DMS114 treated with DMSO at 0.1 percent for 48 hours (cell line): ENCODE data around the gene FBH1.

ENCODE experiments used
- DNase-seq: peaks from one replicate; lab custom pipeline; 2025; ENCODE audit not compliant: unreplicated experiment; lab: John Stamatoyannopoulos, UW

The FBH1 gene

DNA sequence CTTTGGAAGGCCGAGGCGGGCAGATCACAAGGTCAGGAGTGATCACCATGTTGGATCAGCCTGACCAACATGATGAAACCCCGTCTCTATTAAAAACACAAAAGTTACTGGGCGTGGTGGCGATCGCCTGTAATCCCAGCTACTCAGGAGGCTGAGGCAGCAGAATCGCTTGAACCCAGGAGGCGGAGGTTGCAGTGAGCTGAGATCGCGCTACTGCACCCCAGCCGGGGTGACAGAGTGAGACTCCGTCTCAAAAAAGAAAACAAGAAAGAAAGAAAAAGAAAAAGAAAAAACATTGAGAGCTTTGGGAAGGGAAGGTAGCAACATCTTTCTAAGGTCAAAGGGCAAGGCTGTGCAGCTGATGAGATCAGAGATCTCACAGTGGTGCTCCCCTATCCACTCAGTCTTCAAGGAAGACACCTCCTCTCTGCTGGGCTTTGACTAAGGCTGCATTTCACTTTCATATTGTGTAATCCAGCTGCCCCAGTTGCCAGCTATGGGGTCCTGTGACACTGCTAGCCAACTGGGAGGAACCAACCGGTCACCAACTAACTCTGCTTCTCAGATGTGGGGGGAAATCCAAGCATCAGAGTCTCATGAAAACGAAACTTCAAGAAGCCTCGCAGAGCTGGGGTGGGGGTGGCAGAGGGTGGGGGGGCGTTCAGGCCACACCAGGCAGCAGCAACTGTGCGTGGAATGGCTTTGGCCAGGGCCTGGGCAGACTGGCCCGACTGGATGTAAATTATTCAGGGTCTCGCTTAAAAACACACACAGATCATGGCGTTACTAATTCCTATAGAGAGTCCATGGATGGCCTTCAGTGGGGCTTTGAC is 85.8 kb downstream of the FBH1 start:
- no peak for DNase-seq

DNA sequence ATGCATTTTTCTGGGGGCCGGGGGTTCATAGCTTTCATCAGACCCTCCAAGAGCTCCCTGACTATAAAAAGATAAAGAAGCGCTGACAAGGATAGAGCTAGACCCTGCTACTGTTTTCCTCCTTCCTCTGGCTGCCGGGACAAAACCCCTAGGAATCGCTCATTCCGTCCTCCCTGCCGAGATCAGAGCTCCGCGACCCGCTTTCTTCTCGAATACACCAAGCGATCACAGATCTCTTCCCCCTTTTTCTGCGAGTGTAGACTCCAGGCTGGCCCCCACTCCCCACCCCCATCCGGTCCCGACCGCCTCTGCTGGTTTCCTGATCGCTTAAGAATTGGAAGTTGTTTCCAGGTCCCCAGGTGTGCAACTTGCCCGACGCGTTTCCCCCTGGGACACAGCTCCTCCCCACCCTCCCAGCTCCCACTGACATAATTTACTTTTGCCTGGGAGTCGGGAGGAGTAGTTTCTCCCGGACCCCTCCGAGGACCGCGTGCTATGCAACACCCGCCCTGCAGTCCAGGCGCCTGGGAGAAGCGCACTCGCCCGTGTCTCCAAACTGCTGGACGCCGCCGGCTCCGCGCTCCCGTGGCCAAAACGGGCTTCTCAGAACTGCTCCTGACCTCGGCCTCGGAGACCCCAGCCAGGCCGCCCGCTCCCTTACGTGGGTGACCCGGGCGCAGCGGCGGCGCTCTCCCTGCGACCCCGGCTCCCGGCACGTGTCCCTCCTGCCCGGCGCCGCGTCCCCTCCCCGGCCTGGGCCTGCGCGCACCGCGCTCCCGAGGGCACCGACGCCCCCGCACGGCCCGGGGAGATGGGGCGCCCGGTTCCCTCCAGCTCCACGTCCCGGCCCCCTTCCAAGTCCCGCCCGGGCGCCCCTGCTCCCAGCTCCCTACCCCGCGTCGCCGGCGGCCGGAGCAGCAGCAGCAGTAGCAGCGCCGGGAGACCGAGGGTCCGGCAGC is 86.7 kb downstream of the FBH1 start:
- peak; percentile 32 for DNase-seq

DNA sequence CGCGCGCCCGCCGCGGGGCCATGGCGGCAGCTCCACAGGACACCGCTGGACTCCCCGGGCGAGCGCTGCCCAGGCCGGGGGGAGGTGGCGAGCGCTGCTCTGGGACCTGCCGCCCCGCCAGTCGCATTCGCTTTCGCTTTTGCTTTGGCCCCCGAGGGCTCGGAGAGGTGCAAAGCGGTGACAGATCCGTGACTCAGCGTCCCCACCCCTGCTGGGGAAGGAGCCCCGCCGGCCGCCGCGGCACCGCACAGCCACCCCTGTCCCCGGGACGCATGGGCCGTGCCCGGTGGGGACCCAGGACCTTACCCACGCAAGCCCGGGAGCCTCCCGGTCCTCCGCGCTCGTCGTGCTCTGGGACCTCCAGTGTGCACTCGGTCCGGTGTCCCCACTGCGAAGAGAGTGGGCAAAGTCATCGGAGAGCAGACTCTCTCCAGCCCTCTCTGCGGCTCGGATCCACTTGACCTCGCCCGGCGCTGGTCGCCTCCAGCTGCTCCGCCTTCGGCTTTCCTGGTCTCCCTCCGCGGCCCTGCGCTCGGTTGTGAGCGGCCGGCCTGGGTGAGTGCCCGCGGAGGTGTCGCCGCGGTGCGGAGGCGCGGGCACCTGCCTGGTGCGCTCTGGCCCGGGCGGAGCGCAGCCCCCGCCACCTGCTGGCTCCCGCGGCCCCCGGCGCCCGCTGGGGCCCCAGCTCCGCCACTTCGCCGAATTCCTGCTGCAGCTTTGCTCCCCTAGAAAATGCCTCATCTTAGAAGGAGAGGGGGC is 87.6 kb downstream of the FBH1 start, which contains the start of gene IL15RA:
Gene IL15RA (minus strand): TSS at position 73 of the 759 bp plus-strand sequence. CDS start 51 bp downstream, at position 22.
- no peak for DNase-seq

DNA sequence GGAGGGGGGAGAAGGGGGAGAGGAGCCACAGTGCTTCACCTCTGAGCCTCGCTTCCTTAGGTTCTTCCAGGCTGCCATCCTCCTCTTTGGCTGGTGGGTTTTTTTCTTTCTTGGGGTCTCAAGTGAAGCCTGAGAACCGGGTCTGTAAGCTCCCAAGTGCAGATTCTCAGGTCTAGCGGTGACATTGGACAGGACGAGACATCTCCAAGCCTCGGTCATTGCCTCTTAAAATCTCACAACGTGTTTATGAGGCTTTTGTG is 88.1 kb downstream of the FBH1 start:
- no peak for DNase-seq

DNA sequence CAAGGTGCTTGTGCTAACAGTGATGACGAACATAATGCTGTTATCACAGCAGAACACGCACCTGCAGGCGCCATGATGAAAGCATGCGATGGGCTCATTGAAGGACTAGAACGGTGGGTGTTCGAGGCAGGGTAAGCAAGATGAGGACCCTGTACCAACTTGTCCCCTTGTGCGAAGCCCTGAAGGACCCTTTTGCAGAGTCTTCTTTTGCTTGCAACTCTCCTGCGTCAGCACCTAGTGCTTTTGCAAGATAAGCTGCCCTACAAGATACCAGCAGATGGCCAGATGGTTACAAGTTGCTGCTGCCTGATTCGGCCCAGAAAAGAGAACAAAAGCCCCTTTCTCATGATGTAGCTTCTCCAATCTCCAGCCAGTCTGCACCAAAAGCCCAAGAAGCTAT is 91.5 kb downstream of the FBH1 start:
- no peak for DNase-seq

DNA sequence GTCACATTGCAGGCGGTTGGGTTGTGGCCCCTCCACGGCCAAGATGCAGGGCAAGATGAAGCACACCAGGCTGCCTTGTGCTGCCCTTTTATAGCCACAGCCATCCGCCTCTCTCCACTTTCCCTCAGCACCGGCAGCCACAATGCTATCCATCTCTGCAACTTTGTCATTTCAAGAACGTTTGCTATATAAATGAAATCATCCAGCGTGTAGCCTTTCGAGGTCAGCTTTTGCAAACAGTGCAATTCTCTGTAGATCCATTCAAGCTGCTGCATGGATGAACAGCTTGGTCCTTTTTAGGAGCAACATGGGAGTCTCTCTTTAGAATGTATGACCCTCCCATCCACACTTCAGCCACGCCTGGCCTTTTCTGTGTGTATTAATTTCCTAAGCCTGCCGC is 93.7 kb downstream of the FBH1 start:
- DNase-seq = no peak

DNA sequence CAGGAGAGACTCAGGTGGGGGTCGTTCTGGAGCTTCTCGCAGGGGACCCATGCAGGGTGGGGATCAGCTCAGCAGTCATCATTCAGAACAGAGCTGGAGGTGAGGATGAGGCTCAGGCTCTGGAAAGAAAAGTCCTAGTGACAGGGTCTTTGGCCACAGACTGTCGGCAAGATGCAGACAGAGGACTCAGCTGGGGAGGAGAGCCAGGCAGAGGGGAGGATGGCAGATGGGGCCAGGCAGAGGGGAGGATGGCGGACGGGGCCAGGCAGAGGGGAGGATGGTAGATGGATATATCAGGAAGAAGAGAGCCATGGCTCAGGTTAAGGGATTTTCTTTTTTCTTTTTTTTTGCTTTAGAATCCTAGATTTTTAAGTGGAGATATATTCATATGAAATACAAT is 95.0 kb downstream of the FBH1 start:
- DNase-seq = no peak
